ENCODE measurements around the gene DDX51. TPM values are rescaled to one million over a fixed set of nuclear protein-coding genes. Genes with fewer than 3 reads are reported as not detected.

Gene DDX51
- total RNA-seq, 1 experiment from 2014 or later, result 26.7 TPM

DNA sequence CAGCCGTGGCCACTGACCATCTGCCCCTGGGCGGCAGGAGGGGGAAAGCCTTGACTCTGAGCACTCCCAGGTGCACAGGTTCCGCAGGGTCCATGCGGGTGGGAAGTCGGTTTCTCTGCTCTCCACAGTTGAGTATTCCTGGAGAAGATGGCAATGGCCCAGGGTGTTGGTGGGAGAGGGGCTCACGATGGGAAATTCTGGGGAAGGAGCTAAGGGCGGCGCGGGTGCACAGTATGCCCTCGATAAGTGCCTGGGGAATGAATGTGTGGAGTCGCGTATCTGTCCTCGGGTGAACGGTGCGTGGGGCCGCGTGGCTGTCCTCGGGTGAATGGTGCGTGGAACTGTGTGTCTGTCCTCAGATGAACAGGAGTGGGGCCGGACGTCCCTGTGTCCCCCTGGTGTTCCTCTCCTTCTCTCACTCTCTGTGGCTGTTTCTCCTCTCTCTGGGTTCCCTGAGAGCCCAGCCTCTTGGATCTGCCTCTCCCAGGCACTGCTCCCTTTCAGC lies 38.1 kb upstream of the DDX51 start:
- Histone ChIP-seq H3K36me3 (ENCODE audit: low read depth, low read length) (no peaks in the 10 kb centered on the region), H3K4me2 (ENCODE audit: low read length) (no peak overlapping the region), H3K9me3 (ENCODE audit: low read length) (no peaks in the 10 kb centered on the region), H3K27ac (ENCODE audit: low read length) (no peak overlapping the region), H3F3A (ENCODE audit: low read length, unreplicated experiment) (no peaks in the 10 kb centered on the region), H2AFZ (ENCODE audit: low read length) (no peak overlapping the region), H3K79me2 (ENCODE audit: low read length) (no peaks in the 10 kb centered on the region), H4K20me1 (ENCODE audit: low read length) (no peaks in the 10 kb centered on the region), H3K9ac (ENCODE audit: low read length) (no peak overlapping the region), H3K9me2 (replicated peaks; ENCODE audit: low read length) (no peaks in the 10 kb centered on the region), H3K4me1 (ENCODE audit: insufficient read depth, low read length) (peaks cover 10% of the 10 kb centered on the region; the same call in 1 of the 2 replicates), H3K4me3 (ENCODE audit: low read length) (no peak overlapping the region), H3K27me3 (ENCODE audit: low read length) (peaks cover 26% of the 10 kb centered on the region; the same call in 1 of the 2 replicates)
- no TSS peak for BruUV-seq (replicated peaks)
- intact Hi-C loops (cut with micrococcal nuclease), result no loop called here
- DNase-seq (no peak), ATAC-seq (no peak)
- ChIA-PET POLR2A (ENCODE audit: unreplicated experiment) (no interaction called here), CTCF (no interaction called here)
- TF ChIP-seq, protein P1, sequence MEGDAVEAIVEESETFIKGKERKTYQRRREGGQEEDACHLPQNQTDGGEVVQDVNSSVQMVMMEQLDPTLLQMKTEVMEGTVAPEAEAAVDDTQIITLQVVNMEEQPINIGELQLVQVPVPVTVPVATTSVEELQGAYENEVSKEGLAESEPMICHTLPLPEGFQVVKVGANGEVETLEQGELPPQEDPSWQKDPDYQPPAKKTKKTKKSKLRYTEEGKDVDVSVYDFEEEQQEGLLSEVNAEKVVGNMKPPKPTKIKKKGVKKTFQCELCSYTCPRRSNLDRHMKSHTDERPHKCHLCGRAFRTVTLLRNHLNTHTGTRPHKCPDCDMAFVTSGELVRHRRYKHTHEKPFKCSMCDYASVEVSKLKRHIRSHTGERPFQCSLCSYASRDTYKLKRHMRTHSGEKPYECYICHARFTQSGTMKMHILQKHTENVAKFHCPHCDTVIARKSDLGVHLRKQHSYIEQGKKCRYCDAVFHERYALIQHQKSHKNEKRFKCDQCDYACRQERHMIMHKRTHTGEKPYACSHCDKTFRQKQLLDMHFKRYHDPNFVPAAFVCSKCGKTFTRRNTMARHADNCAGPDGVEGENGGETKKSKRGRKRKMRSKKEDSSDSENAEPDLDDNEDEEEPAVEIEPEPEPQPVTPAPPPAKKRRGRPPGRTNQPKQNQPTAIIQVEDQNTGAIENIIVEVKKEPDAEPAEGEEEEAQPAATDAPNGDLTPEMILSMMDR (conservative IDR thresholded peaks at IDR 0.05; ENCODE audit: low read depth, low read length), result no peak
- TF ChIP-seq EZH2 (IDR thresholded peaks at IDR 0.05; ENCODE audit: low read length, unreplicated experiment) (no peak), EZH2phosphoT487 (IDR thresholded peaks at IDR 0.05; ENCODE audit: borderline replicate concordance, low read length) (no peak)

DNA sequence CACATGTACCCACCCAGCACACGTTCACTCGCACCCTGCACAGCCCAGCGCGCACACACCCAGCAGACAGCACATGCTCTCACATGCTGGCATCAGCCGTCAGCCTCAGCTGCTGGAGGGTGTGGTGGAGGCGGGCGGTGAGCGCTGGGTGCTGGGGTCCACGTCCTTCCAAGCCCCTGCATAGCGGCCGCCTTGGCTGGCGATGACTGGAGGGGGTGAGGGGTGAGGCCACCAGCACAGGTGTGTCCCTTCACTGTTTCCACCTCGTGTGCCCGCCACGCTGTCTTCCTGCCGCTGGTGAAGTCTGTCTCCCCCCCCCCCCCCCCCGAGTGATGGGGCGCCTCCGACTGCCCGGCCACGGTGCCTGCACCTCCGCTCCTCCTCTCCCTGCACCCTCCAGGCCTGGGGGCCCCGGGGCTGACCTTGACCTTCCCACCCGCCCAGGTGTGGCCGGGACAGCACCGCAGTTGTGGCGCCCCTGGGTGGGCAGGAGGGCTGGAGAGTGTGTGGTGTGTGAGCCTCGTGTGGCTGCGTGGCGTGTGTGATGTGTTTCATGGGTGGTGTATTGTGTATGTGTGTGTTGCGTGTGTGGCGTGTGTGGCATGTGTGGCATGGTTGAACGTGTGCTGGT lies 37.6 kb upstream of the DDX51 start:
- H3K4me2 ChIP-seq (ENCODE audit: low read length), result no peak overlapping the region
- peaks cover 10% of the 10 kb centered on the region; the same call in 1 of the 2 replicates for H3K4me1 ChIP-seq (ENCODE audit: insufficient read depth, low read length)
- H4K20me1 ChIP-seq (ENCODE audit: low read length), result no peaks in the 10 kb centered on the region
- no peak for DNase-seq
- H3K4me3 ChIP-seq (ENCODE audit: low read length), result no peak overlapping the region
- no peaks in the 10 kb centered on the region for H3K79me2 ChIP-seq (ENCODE audit: low read length)
- no TSS peak for BruUV-seq (replicated peaks)
- no peak for ATAC-seq
- no peak overlapping the region for H3K9ac ChIP-seq (ENCODE audit: low read length)
- H3K9me3 ChIP-seq (ENCODE audit: low read length), result no peaks in the 10 kb centered on the region
- H3K27me3 ChIP-seq (ENCODE audit: low read length), result peaks cover 31% of the 10 kb centered on the region; the same call in 1 of the 2 replicates
- ChIA-PET CTCF (no interaction called here), POLR2A (ENCODE audit: unreplicated experiment) (no interaction called here)
- H2AFZ ChIP-seq (ENCODE audit: low read length), result no peak overlapping the region
- intact Hi-C loops (cut with micrococcal nuclease), result no loop called here
- H3K36me3 ChIP-seq (ENCODE audit: low read depth, low read length), result no peaks in the 10 kb centered on the region
- no peaks in the 10 kb centered on the region for H3K9me2 ChIP-seq (replicated peaks; ENCODE audit: low read length)
- no peak overlapping the region for H3K27ac ChIP-seq (ENCODE audit: low read length)
- no peak for TF ChIP-seq EZH2phosphoT487 (IDR thresholded peaks at IDR 0.05; ENCODE audit: borderline replicate concordance, low read length)
- TF ChIP-seq EZH2 (IDR thresholded peaks at IDR 0.05; ENCODE audit: low read length, unreplicated experiment), result no peak
- TF ChIP-seq, protein P1 (conservative IDR thresholded peaks at IDR 0.05; ENCODE audit: low read depth, low read length), result no peak
- no peaks in the 10 kb centered on the region for H3F3A ChIP-seq (ENCODE audit: low read length, unreplicated experiment)

All from PC-3 (cell line).